Measurements from ENCODE around the gene AKAP9.

DNA sequence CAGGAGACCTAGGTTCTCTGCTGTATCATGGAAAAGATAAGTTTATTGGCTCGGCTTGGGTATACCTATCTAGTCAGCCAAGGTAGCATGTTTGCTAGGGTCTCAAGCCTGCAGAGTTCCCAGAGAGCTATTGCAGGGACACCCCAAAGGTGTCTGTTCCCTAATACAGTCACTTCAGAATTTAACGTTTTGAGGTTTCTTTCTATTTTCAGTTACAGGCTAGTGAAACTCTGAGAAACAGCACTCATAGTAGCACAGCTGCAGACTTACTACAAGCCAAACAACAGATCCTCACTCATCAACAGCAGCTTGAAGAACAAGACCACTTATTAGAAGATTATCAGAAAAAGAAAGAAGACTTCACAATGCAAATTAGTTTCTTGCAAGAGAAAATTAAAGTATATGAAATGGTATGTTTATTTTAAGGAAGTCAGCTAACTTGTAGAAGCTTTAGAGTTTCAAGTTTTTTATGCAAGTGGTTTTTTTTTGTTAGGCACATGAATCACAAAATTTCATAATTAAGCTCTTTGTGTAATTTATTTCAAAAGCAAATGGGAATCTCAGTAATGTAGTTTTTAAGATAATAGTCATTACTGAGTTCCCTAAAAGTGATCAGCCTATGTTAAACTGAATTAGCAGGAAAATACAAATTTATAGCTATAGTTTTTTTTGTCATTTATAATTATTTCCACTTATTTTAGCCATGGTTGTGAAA, 54.9 kb downstream of the AKAP9 start:
- no peak for TF ChIP-seq POLR2A (IDR thresholded peaks at IDR 0.05)
- no peak for TF ChIP-seq CTCF (IDR thresholded peaks at IDR 0.05)

Data from Peyer's patch (tissue), 4 donors.